Measurements from ENCODE around the gene CPNE2.

CPNE2 gene

GRCh38 chr16:57153841-57154240 lies 61.5 kb downstream of the CPNE2 start:
- no peak overlapping the region for H3K4me3 ChIP-seq (ENCODE audit: control insufficient read depth, low read depth, low read length)
- no peak for TF ChIP-seq CTCF (conservative IDR thresholded peaks at IDR 0.05; ENCODE audit: control insufficient read depth, insufficient read depth, low read depth, low read length)
- DNase-seq (ENCODE audit: low read depth) = no peak

DNA sequence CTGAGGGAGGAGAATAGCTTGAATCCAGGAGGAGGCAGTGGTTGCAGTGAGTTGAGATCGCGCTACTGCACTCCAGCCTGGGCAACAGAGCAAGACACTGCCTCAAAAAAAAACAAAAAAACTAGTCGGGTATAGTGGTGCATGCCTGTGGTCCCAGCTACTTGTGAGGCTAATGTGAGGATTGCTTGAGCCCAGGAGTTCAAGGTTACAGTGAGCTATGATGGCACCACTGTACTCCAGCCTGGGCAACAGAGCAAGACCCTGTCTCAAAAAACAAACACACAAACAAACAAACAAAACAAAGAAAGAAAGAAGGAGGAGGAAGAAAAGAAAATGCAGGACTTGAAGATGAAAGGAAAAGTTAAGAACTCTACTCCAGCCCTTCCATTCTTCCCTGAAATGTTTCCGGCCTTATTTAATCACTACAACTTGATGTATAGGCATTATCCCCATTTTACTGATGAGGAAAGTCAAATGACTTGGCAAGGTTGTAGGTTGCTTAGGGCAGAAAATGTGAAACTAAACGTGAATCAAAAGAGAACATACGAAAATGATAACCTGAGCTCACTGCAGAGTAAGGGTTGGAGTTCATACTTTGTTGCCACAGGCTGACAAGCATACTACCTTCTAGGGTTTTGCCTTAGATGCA lies 63.4 kb downstream of the CPNE2 start:
- no peak overlapping the region for H3K4me3 ChIP-seq (ENCODE audit: control insufficient read depth, low read depth, low read length)
- no peak for TF ChIP-seq CTCF (conservative IDR thresholded peaks at IDR 0.05; ENCODE audit: control insufficient read depth, insufficient read depth, low read depth, low read length)
- DNase-seq (ENCODE audit: low read depth) = no peak

GRCh38 chr16:57156351-57156703 lies 63.9 kb downstream of the CPNE2 start:
- no peak overlapping the region for H3K4me3 ChIP-seq (ENCODE audit: control insufficient read depth, low read depth, low read length)
- no peak for DNase-seq (ENCODE audit: low read depth)
- no peak for TF ChIP-seq CTCF (conservative IDR thresholded peaks at IDR 0.05; ENCODE audit: control insufficient read depth, insufficient read depth, low read depth, low read length)

GRCh38 chr16:57157533-57157932 lies 65.2 kb downstream of the CPNE2 start:
- DNase-seq (ENCODE audit: low read depth) = no peak
- TF ChIP-seq CTCF (conservative IDR thresholded peaks at IDR 0.05; ENCODE audit: control insufficient read depth, insufficient read depth, low read depth, low read length) = no peak
- no peak overlapping the region for H3K4me3 ChIP-seq (ENCODE audit: control insufficient read depth, low read depth, low read length)

GRCh38 chr16:57159447-57159846 lies 67.1 kb downstream of the CPNE2 start:
- DNase-seq (ENCODE audit: low read depth) = no peak
- no peak for TF ChIP-seq CTCF (conservative IDR thresholded peaks at IDR 0.05; ENCODE audit: control insufficient read depth, insufficient read depth, low read depth, low read length)
- no peak overlapping the region for H3K4me3 ChIP-seq (ENCODE audit: control insufficient read depth, low read depth, low read length)

GRCh38 chr16:57163842-57164241 lies 71.5 kb downstream of the CPNE2 start:
- TF ChIP-seq CTCF (conservative IDR thresholded peaks at IDR 0.05; ENCODE audit: control insufficient read depth, insufficient read depth, low read depth, low read length) = no peak

DNA sequence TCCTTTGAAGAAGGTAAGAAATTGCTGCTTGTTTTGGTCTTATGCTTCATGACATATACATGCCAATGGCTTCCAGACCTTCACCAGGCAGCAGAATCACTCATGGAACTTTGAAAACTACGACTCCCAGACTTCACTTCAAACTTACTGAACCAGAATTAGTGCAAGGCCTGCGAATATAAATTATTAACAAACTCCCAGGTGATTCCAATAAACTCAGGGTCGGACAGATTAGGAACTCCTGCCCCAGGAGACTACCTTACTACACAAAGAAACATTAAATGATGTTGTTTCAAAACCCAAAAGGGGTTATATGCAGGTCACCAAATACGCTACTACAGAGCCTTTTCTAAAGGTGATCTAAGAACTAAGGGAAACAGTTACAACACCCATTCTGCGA lies 73.1 kb downstream of the CPNE2 start:
- TF ChIP-seq CTCF (conservative IDR thresholded peaks at IDR 0.05; ENCODE audit: control insufficient read depth, insufficient read depth, low read depth, low read length) = no peak
- DNase-seq (ENCODE audit: low read depth) = no peak

More at GRCh38 chr16:57163842-57164241, 71.5 kb downstream of the CPNE2 start:
- no peak overlapping the region for H3K4me3 ChIP-seq (ENCODE audit: control insufficient read depth, low read depth, low read length)
- no peak for DNase-seq (ENCODE audit: low read depth)

More for the DNA sequence above, 73.1 kb downstream of the CPNE2 start:
- no peak overlapping the region for H3K4me3 ChIP-seq (ENCODE audit: control insufficient read depth, low read depth, low read length)

All from fibroblast of mammary gland (primary cell).